Epithelial cell of esophagus (primary cell): ENCODE measurements around the gene ZDHHC14.
A peak's percentile ranks its signal among the peaks of the same experiment; 100 is the strongest.

ENCODE experiments used
- DNase-seq: peaks from one replicate; pipeline ENCODE4 v3.0.0; 2010; ENCODE audit warnings: low read depth
- H3K4me3 ChIP-seq: 2 replicates; pipeline ENCODE4 v1.5.1; 2011; ENCODE audit warnings: mild to moderate bottlenecking, low read length, control low read depth
- CTCF ChIP-seq: IDR thresholded peaks from 2 replicates; pipeline ENCODE4 v1.5.1; 2011; ENCODE audit warnings: low read depth, mild to moderate bottlenecking, low read length, control low read depth, inconsistent platforms; ENCODE audit not compliant: insufficient read depth; ENCODE audit errors: missing control alignments

ZDHHC14 gene

DNA sequence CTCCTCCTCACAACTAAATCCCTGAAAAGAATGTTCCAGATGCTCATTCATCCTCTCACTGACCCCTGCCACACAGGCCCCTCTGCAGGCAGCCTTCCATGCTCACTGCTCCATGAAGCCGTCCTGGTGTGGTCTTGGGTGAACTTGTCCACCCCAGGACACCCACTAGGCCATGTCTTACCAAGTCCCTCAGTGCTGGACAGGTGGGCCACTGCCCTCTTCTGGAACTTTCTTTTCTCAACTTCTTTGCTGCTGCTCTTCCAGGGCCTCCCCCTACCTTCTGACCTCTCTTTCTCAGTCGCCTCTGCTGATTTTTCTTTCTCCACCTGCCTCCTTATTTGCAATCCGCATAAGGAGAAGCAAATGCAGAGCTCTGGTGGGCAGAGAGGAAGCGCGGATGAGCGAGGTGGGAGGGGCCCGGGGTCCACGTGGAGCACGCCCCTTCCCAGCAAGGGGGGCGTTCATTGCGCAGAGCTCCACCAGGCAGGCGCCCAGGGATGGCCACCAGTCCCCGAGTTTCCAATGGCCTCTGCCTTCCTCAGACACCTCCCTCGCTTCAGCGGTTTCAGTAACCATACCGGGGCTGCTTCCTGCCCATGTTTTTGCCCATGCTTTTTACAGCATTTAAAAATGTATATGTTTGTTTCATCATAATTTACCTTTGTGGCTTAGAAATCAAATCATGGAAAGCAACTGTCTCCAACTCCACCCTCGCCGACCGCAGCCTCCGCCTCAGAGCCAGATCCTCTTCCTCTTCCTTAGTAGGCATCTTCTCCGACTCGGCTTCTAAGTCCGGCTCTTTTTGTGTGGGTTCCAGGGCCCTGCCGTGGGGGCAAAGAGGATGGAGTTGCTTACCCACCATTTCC, 129.6 kb downstream of the ZDHHC14 start:
- no peak overlapping the region for H3K4me3 ChIP-seq
- DNase-seq: no peak
- TF ChIP-seq CTCF: no peak

DNA sequence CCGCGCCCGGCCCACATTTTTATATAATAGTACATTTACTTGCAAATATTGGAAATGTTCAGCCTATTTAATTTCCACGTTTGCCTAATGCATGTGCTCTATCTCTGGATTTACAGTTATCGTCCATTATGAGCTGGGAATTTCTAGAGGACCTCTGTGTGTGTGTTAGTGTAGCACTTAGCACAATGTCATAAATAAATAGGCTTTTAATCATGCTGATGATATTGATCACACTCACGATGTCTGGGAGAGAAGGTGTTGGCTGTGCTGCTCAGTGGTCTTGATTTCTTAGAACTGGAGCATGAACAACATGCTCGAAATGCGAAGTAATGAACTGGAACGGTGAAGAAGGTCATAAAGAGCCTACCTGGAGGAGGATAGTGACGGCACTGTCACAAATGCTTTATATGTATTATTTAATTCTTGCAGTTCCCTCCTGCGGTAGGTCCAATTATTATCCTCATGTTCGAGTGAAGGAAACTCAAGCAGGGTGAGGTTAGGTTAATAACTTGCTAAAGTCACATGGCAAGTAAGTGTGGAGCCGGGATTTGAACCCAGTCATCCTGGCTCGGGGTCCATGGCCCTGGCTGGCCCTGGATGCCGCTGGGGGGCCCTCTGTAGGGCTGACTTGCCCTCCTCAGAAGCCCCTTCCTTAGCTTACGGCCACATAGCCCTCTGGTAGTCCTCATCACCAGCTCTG, 130.8 kb downstream of the ZDHHC14 start:
- no peak overlapping the region for H3K4me3 ChIP-seq
- no peak for DNase-seq
- no peak for TF ChIP-seq CTCF

GRCh38 chr6:157512382-157512682, 131.3 kb downstream of the ZDHHC14 start:
- no peak for DNase-seq
- H3K4me3 ChIP-seq: no peak overlapping the region
- no peak for TF ChIP-seq CTCF

- DNase-seq: no peak
- H3K4me3 ChIP-seq: no peak overlapping the region
- TF ChIP-seq CTCF: no peak
Observed at GRCh38 chr6:157513004-157513603, 132.1 kb downstream of the ZDHHC14 start.

- TF ChIP-seq CTCF: no peak
- no peak overlapping the region for H3K4me3 ChIP-seq
- DNase-seq: no peak
Observed at GRCh38 chr6:157513619-157514485, 132.9 kb downstream of the ZDHHC14 start.

DNA sequence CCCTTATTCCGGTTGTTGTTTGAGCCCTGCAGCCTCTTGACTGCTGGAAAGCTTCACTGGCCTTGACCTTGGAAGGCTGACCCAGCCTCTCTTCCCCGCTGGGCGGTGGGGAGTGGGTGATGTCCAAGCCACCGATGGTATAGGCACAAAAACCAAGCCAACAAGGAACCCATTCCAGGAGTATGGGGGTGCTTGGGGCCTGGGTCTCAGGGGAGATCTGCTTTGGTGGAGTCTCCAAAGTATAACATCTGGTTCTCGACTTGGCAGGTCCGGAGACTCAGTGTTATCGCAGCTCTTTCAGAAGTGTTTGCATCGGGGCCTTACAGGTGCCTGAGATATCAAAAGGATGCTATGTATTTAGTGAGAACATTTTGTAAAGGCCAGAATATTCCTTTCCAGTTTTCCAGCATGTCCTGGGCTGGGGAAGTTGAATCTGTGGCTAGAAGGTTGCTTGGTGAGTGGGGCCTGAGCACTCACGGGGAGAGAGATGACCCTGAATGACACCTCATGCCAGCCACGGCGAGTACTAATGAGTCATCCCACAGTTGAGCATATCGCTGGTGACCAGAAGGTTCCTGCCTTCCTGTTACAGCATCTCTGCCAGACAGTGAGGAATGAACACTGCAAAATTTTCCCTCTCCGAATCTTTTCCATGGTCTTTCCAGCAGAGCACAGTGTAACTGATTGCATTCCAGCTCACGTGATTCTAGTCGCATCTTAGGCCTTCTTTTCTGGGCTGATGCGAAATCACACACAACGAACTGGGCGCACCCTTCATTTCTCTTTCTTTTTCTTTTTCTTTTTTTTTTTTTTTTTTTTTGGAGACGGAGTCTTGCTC, 133.9 kb downstream of the ZDHHC14 start:
- peak; percentile 50 for DNase-seq
- TF ChIP-seq CTCF: no peak

More for the DNA sequence above, 133.9 kb downstream of the ZDHHC14 start:
- H3K4me3 ChIP-seq: no peak overlapping the region
